GM18517 (cell line): ENCODE measurements around the gene VTN.

Source experiments
- ATAC-seq: cut with Tn5 transposase; IDR thresholded peaks from one replicate; pipeline ENCODE4 v1.9.1; 2021; ENCODE audit warnings: mild to moderate bottlenecking, moderate library complexity; ENCODE audit not compliant: unreplicated experiment

The VTN gene

GRCh38 chr17:28369684-28370034, 448 bp downstream of the VTN start:
- ATAC-seq = no peak

GRCh38 chr17:28368915-28369683, 1.0 kb downstream of the VTN start:
- no peak for ATAC-seq

DNA sequence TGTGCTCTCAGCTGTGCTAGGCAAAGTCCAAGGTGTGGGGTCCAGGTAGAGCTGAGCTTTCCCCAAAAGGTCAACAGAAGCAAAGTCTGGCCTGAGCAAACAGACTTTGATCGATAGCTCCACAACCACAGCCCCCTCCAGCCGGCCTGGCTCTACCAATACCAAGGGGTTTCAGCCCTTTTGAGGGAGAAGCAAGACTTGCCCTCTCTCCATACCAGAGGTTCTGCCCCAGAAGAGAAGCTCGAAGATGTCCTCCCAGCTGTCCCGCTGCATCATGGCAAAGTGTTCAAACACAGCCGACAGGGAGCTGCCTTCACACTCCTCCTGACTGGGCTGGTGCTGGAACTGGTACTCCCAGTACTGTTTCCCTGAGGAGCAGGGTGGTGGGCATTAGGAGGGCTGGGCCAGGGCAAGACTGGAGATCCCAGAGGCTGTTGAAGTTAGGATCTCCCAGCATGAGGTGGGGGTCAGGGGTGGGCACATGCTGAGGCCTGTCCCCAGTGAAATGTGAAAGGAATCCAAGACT, 1.7 kb downstream of the VTN start:
- ATAC-seq = no peak

DNA sequence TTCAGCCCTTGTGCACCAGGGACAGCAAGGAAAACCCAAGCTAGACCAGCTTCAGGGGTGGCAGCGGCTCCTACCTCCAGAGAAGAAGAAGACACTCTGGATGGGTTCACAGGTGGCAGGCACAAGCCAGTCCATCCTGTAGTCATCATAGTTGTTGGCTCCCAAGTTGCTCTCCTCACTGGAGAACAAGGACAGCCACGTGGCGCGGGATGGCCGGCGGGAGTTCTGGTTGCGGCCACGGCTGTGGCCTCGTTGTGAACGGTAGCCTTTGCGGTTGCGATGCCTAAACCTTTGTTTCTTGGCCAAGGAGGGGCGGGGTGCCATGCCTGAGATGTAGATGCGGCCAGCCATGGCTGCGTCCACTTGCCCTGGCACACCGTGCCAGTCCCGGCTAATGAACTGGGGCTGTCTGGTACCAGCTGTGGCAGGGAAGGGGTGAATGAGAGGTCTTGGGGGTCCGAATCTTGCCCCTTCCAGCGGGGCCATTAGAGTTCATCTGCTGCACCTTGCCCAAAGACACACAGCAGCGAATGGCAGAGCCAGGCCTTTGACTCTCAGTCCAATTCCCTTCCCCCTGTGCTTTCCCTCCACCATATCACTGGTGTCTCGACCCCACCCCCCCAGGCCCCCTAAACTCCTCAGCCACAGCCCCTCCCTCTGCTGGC, 2.3 kb downstream of the VTN start:
- ATAC-seq = no peak

- ATAC-seq = no peak
Measured at GRCh38 chr17:28366605-28367004, 3.5 kb downstream of the VTN start.

DNA sequence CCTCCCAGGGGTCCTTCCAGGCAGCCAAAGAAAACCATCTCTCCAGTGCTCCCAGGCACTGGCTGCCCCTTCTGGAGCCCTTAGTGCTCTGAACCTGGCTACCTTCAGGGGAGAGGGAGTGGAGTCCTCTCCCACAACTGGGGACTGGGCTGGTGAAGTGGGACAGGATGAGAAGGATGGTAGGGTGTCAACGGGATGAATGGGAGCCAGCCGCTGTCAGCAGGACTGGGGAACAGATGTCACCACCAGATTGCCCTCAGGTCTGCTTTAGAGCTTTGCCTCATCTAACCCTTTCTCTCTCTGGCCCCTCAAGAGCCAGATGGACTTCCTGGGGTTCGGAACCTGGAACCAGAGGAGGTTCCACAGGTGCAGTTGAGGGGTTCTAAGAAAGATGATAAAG, 4.6 kb downstream of the VTN start:
- ATAC-seq = no peak

GRCh38 chr17:28364665-28365363, 5.3 kb downstream of the VTN start, which contains the start of gene SEBOX:
Gene SEBOX (minus strand): TSS chr17:28365199. CDS start chr17:28365151, 48 bp downstream.
- ATAC-seq = no peak

GRCh38 chr17:28363776-28364650, 6.1 kb downstream of the VTN start:
- no peak for ATAC-seq

- ATAC-seq = no peak
Measured at GRCh38 chr17:28363186-28363585, 6.9 kb downstream of the VTN start.

- ATAC-seq = no peak
Measured at GRCh38 chr17:28357901-28358197, 12.3 kb downstream of the VTN start.

GRCh38 chr17:28357061-28357900, 12.8 kb downstream of the VTN start, which contains the start of gene POLDIP2:
Gene POLDIP2 (minus strand): TSS chr17:28357527. CDS start chr17:28357448, 79 bp downstream.
- ATAC-seq = peak; percentile 89

GRCh38 chr17:28350271-28350670, 19.8 kb downstream of the VTN start:
- no peak for ATAC-seq

- ATAC-seq = no peak
Measured at GRCh38 chr17:28348979-28349378, 21.1 kb downstream of the VTN start.

DNA sequence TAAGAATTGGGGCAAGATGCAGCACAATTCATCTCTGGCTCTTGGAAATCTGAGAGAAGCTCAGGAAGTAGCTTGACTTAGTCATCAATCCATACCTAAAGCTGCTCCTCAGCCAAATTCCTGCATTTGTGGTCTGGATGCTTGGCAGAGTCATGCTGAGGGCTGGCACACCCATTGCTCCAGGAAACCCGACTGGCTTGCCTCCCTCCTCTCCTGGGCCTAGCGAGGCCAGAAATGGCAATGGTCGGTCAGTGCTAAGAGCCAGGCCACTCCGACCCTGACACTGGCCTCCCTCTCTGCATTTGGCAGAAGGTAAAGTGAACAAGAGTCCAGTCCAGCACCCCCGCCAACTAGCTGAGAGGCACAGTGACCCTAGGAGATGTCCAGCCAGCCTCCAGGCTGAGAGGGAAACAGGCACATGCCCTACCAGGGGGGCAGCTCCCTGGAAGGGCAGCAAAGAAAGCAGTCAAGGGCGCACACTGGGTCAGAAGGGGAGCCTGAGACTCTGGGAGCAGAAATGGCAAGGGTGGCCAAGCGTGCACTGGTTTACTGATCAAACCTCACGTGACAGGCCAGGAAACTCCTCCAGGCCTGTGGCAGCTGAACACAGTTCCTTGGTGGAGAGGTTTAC, 22.7 kb downstream of the VTN start:
- no peak for ATAC-seq

- no peak for ATAC-seq
Measured at GRCh38 chr17:28346746-28347246, 23.3 kb downstream of the VTN start.

DNA sequence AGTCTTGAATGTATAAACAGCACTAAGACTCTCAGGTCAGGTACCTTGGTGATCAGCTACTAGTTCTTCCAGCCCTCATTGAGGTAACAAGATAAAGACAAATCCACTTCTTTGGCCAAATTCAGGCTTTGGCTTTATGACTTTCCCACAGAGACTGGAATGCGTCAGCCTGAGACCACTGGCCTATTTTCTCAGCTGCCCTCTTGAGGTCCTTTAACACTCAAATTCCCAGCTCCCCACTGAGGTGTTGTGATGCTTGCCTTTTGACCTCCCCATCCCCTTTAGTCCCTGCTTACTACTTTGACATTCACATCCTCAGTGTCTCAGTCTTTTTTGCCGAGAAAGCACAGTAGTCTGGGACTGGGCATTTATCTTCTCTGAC, 23.9 kb downstream of the VTN start:
- ATAC-seq = no peak

GRCh38 chr17:28345419-28346198, 24.5 kb downstream of the VTN start:
- ATAC-seq = no peak

GRCh38 chr17:28344435-28344901, 25.6 kb downstream of the VTN start:
- ATAC-seq = no peak
